WERI-Rb-1 (cell line): ENCODE data around the gene ZNF688.

Experiments
- DNase-seq: peaks from one replicate; pipeline ENCODE4 v3.0.0-alpha.2; 2020
- H3K27ac ChIP-seq: fragments of 250-450 bp; sonication (Bioruptor Pico); 2 replicates; pipeline ENCODE4 v1.5.1; 2020; ENCODE audit warnings: mild to moderate bottlenecking, moderate library complexity
- H3K27me3 ChIP-seq: fragments of 250-450 bp; sonication (Bioruptor Pico); 2 replicates; pipeline ENCODE4 v1.5.1; 2021; ENCODE audit warnings: mild to moderate bottlenecking, low read depth, moderate library complexity; ENCODE audit not compliant: insufficient read depth, severe bottlenecking
- H3K36me3 ChIP-seq: fragments of 250-450 bp; sonication (Bioruptor Pico); 2 replicates; pipeline ENCODE4 v1.5.1; 2020; ENCODE audit warnings: mild to moderate bottlenecking, moderate library complexity
- H3K4me3 ChIP-seq: 2 replicates; pipeline ENCODE4 v1.5.1; 2011; ENCODE audit warnings: low read depth, mild to moderate bottlenecking, control low read depth, low read length
- H3K9me3 ChIP-seq: fragments of 250-450 bp; sonication (Bioruptor Pico); 2 replicates; pipeline ENCODE4 v1.5.1; 2021; ENCODE audit warnings: mild to moderate bottlenecking, moderate library complexity; ENCODE audit not compliant: severe bottlenecking
- TF ChIP-seq, protein P1 (sequence below): IDR thresholded peaks from 2 replicates; pipeline ENCODE4 v1.5.1; 2011; ENCODE audit warnings: low read depth, mild to moderate bottlenecking, control low read depth, inconsistent platforms, low read length

Gene ZNF688

DNA sequence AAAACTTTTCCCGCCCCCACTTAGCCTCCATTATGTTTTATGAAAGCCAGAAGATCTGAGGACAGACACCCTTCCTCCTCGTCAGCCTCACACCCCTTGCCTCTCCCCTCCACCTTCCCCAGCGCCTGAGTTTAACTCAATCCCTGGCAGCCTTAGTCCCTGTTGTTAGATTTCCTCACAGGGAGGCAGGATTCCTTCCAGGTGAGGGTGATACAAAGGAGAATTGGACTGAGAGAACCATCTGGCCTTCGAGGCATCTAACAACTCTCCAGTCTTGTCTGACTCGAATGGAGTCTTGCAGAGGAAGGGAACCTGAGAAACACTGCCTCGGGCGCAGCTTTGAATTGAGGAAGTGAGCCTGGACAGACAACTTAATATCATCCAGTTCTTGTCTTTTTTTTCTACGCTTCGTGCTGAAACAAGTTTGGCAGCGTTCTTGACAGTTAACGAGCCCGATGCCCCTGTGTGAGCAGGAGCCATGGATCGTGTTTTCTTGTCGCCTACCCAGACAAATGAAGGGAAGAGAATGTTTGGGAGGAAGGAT is 43.8 kb downstream of the ZNF688 start:
- DNase-seq: no peak

DNA sequence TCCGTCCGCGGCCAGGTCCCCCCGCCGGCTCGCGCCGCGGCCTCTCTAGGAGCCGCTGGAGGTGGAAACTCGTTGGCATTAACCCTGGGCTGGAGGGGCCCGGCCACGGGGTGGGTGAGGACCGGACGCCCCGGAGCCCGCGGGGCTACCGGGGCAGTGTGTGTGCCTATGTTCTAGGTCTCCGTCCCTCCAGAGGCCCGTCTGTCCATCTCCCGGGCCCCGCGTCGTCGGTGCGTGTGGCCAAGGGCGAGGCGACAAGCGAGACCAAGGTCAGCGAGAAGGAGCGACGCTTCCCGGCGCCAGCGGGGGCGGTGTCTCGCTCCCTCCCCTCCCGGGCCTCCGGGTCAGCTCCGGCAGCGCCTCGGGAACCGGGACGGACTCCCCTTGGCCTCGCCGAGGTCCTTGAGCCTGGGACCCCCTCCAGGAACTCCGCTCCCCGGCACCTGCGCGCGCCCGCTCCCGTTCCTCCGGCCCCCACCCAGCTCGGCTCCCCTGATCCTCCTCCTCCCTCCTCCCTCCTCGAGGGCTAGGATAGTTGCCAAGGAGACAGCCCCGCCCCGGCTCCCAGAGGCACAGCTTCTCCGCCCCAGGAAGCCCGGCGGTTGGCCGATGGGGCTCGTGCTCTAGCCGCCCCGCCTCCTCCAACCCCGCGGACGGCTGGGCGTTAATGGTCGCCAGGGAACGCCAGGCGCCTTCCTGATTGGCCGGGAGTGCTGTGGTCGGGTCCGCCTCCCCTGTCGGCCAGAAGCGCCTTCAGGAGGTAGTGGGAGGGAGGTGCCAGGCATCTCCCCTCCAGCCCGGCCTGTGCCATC is 44.5 kb downstream of the ZNF688 start:
- peak overlapping the region; percentile 98 for H3K27ac ChIP-seq
- H3K27me3 ChIP-seq: no peaks in the 10 kb centered on the region
- DNase-seq: peak; percentile 99
- TF ChIP-seq, protein P1, sequence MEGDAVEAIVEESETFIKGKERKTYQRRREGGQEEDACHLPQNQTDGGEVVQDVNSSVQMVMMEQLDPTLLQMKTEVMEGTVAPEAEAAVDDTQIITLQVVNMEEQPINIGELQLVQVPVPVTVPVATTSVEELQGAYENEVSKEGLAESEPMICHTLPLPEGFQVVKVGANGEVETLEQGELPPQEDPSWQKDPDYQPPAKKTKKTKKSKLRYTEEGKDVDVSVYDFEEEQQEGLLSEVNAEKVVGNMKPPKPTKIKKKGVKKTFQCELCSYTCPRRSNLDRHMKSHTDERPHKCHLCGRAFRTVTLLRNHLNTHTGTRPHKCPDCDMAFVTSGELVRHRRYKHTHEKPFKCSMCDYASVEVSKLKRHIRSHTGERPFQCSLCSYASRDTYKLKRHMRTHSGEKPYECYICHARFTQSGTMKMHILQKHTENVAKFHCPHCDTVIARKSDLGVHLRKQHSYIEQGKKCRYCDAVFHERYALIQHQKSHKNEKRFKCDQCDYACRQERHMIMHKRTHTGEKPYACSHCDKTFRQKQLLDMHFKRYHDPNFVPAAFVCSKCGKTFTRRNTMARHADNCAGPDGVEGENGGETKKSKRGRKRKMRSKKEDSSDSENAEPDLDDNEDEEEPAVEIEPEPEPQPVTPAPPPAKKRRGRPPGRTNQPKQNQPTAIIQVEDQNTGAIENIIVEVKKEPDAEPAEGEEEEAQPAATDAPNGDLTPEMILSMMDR: peak; percentile 48
- H3K36me3 ChIP-seq: peaks cover 24% of the 10 kb centered on the region
- no peaks in the 10 kb centered on the region for H3K9me3 ChIP-seq
- peak overlapping the region; percentile 88 for H3K4me3 ChIP-seq

More for the DNA sequence above, 43.8 kb downstream of the ZNF688 start:
- Histone ChIP-seq H3K4me3 (peak overlapping the region; percentile 21), H3K27me3 (no peaks in the 10 kb centered on the region), H3K9me3 (no peaks in the 10 kb centered on the region), H3K36me3 (peaks cover 31% of the 10 kb centered on the region), H3K27ac (peak overlapping the region; percentile 70)
- TF ChIP-seq, protein P1: no peak

DNA sequence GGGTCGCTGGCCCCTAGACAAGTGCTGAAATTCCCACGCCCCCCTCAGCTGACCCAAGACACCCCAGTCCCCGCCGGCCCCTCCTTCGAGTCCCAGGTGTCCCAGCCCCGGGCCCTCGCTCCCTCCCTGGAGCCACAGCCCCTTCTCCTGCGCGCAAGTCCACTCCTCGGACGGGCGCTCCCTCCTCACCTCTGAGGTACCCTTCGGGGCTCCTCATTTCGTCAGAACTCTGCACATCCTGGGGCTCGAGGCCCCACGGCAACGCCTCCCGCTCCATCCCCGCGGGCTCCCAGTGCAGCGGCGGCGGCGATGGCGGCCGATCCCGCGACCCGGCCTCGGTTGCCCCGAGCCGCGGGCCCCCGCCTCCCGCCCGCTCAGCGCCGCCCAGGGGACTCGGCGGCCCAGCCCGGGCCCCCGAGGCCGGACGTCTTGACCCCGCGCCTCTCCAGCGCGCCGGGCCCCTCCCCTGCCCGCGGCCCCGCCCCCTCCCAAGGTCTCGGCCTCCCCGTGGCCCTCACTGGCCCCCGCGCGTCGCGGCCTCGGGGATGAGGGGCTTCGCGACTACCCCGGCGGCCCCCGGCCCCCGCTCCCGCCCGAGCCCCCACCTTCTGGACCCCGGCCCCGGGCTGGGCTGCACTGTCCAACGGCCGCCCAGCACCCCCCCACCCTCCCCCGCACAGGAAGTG is 45.2 kb downstream of the ZNF688 start, which contains the start of gene ZNF768:
Gene ZNF768 (minus strand): TSS at position 430 of the 686 bp plus-strand sequence. CDS start 153 bp downstream, at position 277.
- DNase-seq: no peak
- no peaks in the 10 kb centered on the region for H3K9me3 ChIP-seq
- peaks cover 19% of the 10 kb centered on the region for H3K36me3 ChIP-seq
- TF ChIP-seq, protein P1: no peak
- H3K27ac ChIP-seq: peak within 1 kb of the TSS; percentile 98
- H3K4me3 ChIP-seq: peak within 1 kb of the TSS; percentile 88
- H3K27me3 ChIP-seq: no peaks in the 10 kb centered on the region

DNA sequence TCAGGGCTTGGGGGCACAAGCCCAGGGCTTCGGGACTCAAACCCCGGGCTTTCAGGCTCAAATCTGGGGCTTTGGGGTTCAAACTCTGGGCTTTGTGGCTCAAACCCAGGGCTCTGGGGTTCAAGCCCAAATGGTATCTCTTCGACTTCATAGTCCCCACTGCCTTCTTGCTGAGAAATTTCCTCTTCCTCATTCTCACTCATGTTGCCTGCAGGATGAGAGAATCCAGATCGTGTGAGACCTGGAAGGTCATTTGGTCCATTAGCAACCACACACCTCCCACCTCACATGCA is 45.7 kb downstream of the ZNF688 start:
- Histone ChIP-seq H3K9me3 (no peaks in the 10 kb centered on the region), H3K36me3 (peaks cover 16% of the 10 kb centered on the region), H3K27me3 (no peaks in the 10 kb centered on the region), H3K4me3 (peak overlapping the region; percentile 58), H3K27ac (peak overlapping the region; percentile 98)
- no peak for DNase-seq
- TF ChIP-seq, protein P1: no peak

DNA sequence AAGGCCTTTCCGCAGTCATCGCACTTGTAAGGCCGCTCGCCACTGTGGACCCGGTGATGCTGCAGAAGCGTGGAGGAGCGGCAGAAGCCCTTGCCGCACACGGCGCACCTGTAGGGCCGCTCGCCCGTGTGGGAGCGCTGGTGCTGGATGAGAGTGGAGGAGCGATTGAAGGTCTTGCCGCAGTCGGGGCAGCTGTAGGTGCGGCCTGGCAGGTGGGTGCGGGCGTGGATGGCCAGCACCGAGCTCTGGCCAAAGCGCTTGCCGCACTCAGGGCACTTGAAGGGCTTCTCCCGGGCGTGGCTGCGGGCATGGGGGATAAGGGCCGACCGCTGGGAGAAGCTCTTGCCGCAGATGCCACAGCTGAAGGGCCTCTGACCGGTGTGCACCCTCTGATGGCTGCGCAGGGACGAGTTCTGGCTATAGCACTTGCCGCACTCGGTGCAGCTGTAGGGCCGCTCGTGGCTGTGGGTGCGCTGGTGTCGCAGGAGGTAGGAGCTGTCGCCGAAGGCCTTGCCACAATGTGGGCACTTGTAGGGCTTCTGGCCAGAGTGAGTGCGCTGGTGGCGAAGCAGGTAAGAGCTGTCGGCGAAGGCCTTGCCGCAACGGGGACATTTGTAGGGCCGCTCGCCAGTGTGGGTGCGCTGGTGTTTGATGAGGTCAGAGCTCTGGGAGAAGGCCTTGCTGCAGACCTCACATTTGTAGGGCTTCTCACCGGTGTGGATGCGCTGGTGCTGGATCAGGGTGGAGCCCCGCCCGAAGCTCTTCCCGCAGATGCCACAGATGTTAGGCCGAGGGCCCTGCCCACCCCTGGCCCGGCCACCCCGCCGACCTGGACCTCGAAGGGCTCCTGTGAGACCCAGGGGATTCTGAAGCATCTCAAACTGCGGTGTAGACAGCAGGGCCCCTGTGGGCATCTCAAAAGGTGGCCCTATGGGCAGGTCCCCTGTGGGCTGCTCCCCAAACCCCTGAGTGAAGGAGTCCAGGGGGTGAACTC is 46.6 kb downstream of the ZNF688 start:
- no peaks in the 10 kb centered on the region for H3K9me3 ChIP-seq
- DNase-seq: no peak
- no peak overlapping the region for H3K27ac ChIP-seq
- peaks cover 12% of the 10 kb centered on the region for H3K36me3 ChIP-seq
- H3K27me3 ChIP-seq: no peaks in the 10 kb centered on the region
- H3K4me3 ChIP-seq: no peak overlapping the region
- TF ChIP-seq, protein P1: no peak
